ENCODE results near the gene FCN2.

- TF ChIP-seq MAX (IDR thresholded peaks at IDR 0.05; ENCODE audit: low read depth) (no peak), CTCF (IDR thresholded peaks at IDR 0.05) (no peak), EP300 (IDR thresholded peaks at IDR 0.05; ENCODE audit: borderline replicate concordance in 1 of 2, low read depth in 1 of 2, low read length in 1 of 2) (no peak)
Measured at GRCh38 chr9:134936346-134937163, 55.9 kb downstream of the FCN2 start.
